CD14-positive monocyte (primary cell): ENCODE results near the gene PNLIPRP2. TPM values are rescaled to one million over a fixed set of nuclear protein-coding genes. Genes with fewer than 3 reads are reported as not detected.

ENCODE experiments used
- DNase-seq, 3 donors: peaks; one replicate each; pipeline ENCODE4 v3.0.0-alpha.2; 2011 to 2022
- H2AFZ ChIP-seq: 2 replicates; pipeline ENCODE4 v1.6.0; 2012; ENCODE audit warnings: mild to moderate bottlenecking, low read depth, low read length, inconsistent platforms; ENCODE audit not compliant: insufficient read depth, poor library complexity, severe bottlenecking
- H3K27ac ChIP-seq, 2 donors: 1 replicate in 1 of 2; 2 replicates in 1 of 2; pipeline ENCODE4 v1.5.1; 2012 to 2013; ENCODE audit warnings: low read length in 2 of 2, control low read depth in 1 of 2, inconsistent platforms in 1 of 2, low read depth in 1 of 2, mild to moderate bottlenecking in 1 of 2
- H3K27me3 ChIP-seq, 2 donors: one replicate each; pipeline versions ENCODE4 v1.6.0 to v1.6.1; 2011 to 2013; ENCODE audit warnings: low read length in 2 of 2; ENCODE audit not compliant: control insufficient read depth in 2 of 2, insufficient read depth in 2 of 2
- H3K36me3 ChIP-seq, 2 donors: replicated peaks in 1 of 2; 1 replicate in 1 of 2; 2 replicates in 1 of 2; pipeline versions ENCODE4 v1.5.1 to v1.6.1; 2012 to 2013; ENCODE audit warnings: low read length in 2 of 2, control low read depth in 1 of 2, inconsistent platforms in 1 of 2, mild to moderate bottlenecking in 1 of 2; ENCODE audit not compliant: insufficient read depth in 2 of 2, control insufficient read depth in 1 of 2
- H3K4me1 ChIP-seq, 2 donors: 1 replicate in 1 of 2; 2 replicates in 1 of 2; pipeline versions ENCODE4 v1.5.1 to v1.6.1; 2012 to 2013; ENCODE audit warnings: low read length in 2 of 2, control low read depth in 1 of 2, inconsistent platforms in 1 of 2, mild to moderate bottlenecking in 1 of 2, moderate library complexity in 1 of 2; ENCODE audit not compliant: insufficient read depth in 2 of 2, control insufficient read depth in 1 of 2
- H3K4me2 ChIP-seq: replicated peaks from 2 replicates; pipeline ENCODE3; 2012; ENCODE audit warnings: low read length, moderate library complexity, mild to moderate bottlenecking; ENCODE audit not compliant: poor library complexity, severe bottlenecking; ENCODE audit errors: extremely low read depth
- H3K4me3 ChIP-seq, 3 experiments: fragments of 200-600 bp in 1 of 3; sonication (generic) in 1 of 3; replicated peaks in 1 of 3; 1 replicate in 2 of 3; 2 replicates in 1 of 3; pipeline ENCODE4 v1.5.1; 2011 to 2013; ENCODE audit warnings: low read length in 3 of 3, mild to moderate bottlenecking in 3 of 3, control low read depth in 2 of 3, low read depth in 2 of 3, inconsistent platforms in 1 of 3, moderate library complexity in 1 of 3
- H3K79me2 ChIP-seq: 2 replicates; pipeline ENCODE4 v1.6.0; 2012; ENCODE audit warnings: mild to moderate bottlenecking, control low read depth, inconsistent platforms, low read length, moderate library complexity; ENCODE audit not compliant: insufficient read depth
- H3K9ac ChIP-seq: 2 replicates; pipeline ENCODE4 v1.6.0; 2017; ENCODE audit warnings: low read length, mild to moderate bottlenecking; ENCODE audit not compliant: insufficient read depth, poor library complexity, severe bottlenecking
- H3K9me3 ChIP-seq, 2 donors: replicated peaks in 1 of 2; 1 replicate in 1 of 2; 2 replicates in 1 of 2; pipeline versions ENCODE4 v1.5.1 to v1.6.1; 2012 to 2013; ENCODE audit warnings: low read length in 2 of 2, control low read depth in 1 of 2; ENCODE audit not compliant: control insufficient read depth in 1 of 2, insufficient read depth in 1 of 2
- H4K20me1 ChIP-seq: 2 replicates; pipeline ENCODE4 v1.6.0; 2012; ENCODE audit warnings: mild to moderate bottlenecking, low read length, control low read depth, moderate library complexity; ENCODE audit not compliant: insufficient read depth
- H3K27ac Mint-ChIP-seq, 7 donors: one replicate each; pipeline ENCODE4 v1.8.0; 2020; ENCODE audit warnings: mild to moderate bottlenecking in 7 of 7, mixed read lengths in 7 of 7, moderate library complexity in 6 of 7, inconsistent platforms in 2 of 7
- H3K27me3 Mint-ChIP-seq, 3 donors: one replicate each; pipeline ENCODE4 v1.8.0; 2021 to 2022; ENCODE audit warnings: low read depth in 3 of 3, mild to moderate bottlenecking in 3 of 3, mixed read lengths in 3 of 3, moderate library complexity in 3 of 3, inconsistent platforms in 1 of 3
- H3K36me3 Mint-ChIP-seq, 2 donors: one replicate each; pipeline ENCODE4 v1.8.0; 2020; ENCODE audit warnings: mixed read lengths in 2 of 2, inconsistent platforms in 1 of 2, mild to moderate bottlenecking in 1 of 2
- H3K4me1 Mint-ChIP-seq: one replicate; pipeline ENCODE4 v1.8.0; 2020; ENCODE audit warnings: mild to moderate bottlenecking, mixed read lengths
- H3K4me3 Mint-ChIP-seq, 2 donors: one replicate each; pipeline ENCODE4 v1.8.0; 2020; ENCODE audit warnings: mild to moderate bottlenecking in 2 of 2, mixed read lengths in 2 of 2, moderate library complexity in 1 of 2
- H3K9me3 Mint-ChIP-seq, 7 donors: one replicate each; pipeline ENCODE4 v1.8.0; 2020 to 2022; ENCODE audit warnings: mixed read lengths in 7 of 7, mild to moderate bottlenecking in 6 of 7, moderate library complexity in 6 of 7, inconsistent platforms in 2 of 7
- WGBS: methylation state at CpG from one replicate; pipeline ENCODE4 v1.1.5; 2013; ENCODE audit warnings: missing lambda C conversion rate; ENCODE audit not compliant: insufficient coverage; 5-methylcytosine and 5-hydroxymethylcytosine counted together
- intact Hi-C, 2 donors: fragments of 100-400 bp; cut with micrococcal nuclease; formaldehyde crosslinking; loops; one replicate each; pipeline versions ENCODE4 v1.15.0 to v1.15.1; 2023
- polyA plus RNA-seq, 3 donors: library from polyadenylated mRNA; depleted of rRNA in 1 of 3; unstranded in 2 of 3; stranded (reverse) in 1 of 3; fragments of 300-500 nt in 2 of 3; fragments of >200 nt in 1 of 3; fragmentation: Illumina TruSeq in 2 of 3; gene quantifications; 1 replicate in 2 of 3; 2 replicates in 1 of 3; pipeline ENCODE4 v1.2.3, GENCODE V29; 2012 to 2021
- TF ChIP-seq, protein P1 (sequence below): fragments of 200-600 bp; IDR thresholded peaks from one replicate; pipeline ENCODE4 v1.8.0; 2022; ENCODE audit warnings: antibody characterized with exemption, mild to moderate bottlenecking

Gene PNLIPRP2
- polyA plus RNA-seq, 3 donors = not detected

DNA sequence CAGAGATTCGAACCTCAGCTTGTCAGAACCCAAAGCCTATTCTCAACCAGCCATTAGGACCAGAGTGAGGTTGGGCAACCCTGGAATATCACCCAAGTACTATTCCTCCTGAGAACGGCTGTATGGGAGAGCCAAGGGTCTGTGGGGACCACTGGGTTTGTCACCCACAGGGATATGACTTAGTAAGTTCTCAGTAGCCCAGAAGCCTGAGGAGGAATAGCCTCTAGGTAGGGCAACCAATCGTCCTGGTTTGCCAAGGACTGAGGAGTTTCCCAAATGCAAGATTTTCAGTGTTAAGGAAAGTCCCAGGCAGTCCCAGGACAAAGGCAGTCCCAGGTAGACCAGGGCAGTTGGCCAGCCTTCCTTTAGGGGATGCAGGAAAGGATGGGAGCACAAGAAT, 46.7 kb downstream of the PNLIPRP2 start:
- H4K20me1 ChIP-seq = no peaks in the 10 kb centered on the region
- H3K4me1 Mint-ChIP-seq = no peaks in the 10 kb centered on the region
- WGBS = 84% methylated on average over 3 of the region's 3 CpGs
- no peak for DNase-seq
- peaks cover 0 to 9% of the 10 kb centered on the region in 2 donors for H3K27me3 ChIP-seq
- H3K36me3 ChIP-seq = no peaks in the 10 kb centered on the region
- TF ChIP-seq, protein P1, sequence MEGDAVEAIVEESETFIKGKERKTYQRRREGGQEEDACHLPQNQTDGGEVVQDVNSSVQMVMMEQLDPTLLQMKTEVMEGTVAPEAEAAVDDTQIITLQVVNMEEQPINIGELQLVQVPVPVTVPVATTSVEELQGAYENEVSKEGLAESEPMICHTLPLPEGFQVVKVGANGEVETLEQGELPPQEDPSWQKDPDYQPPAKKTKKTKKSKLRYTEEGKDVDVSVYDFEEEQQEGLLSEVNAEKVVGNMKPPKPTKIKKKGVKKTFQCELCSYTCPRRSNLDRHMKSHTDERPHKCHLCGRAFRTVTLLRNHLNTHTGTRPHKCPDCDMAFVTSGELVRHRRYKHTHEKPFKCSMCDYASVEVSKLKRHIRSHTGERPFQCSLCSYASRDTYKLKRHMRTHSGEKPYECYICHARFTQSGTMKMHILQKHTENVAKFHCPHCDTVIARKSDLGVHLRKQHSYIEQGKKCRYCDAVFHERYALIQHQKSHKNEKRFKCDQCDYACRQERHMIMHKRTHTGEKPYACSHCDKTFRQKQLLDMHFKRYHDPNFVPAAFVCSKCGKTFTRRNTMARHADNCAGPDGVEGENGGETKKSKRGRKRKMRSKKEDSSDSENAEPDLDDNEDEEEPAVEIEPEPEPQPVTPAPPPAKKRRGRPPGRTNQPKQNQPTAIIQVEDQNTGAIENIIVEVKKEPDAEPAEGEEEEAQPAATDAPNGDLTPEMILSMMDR = no peak
- H3K4me3 ChIP-seq = no peak overlapping the region
- H3K36me3 Mint-ChIP-seq = no peaks in the 10 kb centered on the region
- peaks cover 19 to 27% (median 20%) of the 10 kb centered on the region in 3 donors for H3K27me3 Mint-ChIP-seq
- intact Hi-C loops = no loop called here
- H3K9ac ChIP-seq = no peak overlapping the region
- no peak overlapping the region for H3K4me3 Mint-ChIP-seq
- no peak overlapping the region for H3K27ac ChIP-seq
- no peak overlapping the region for H3K4me2 ChIP-seq
- H3K79me2 ChIP-seq = no peaks in the 10 kb centered on the region
- peak overlapping the region in 1 of 7 donors; percentile 73 for H3K27ac Mint-ChIP-seq
- H3K9me3 ChIP-seq = no peaks in the 10 kb centered on the region
- peaks cover 0 to 3% (median 0%) of the 10 kb centered on the region in 7 donors for H3K9me3 Mint-ChIP-seq
- no peak overlapping the region for H2AFZ ChIP-seq
- H3K4me1 ChIP-seq = no peaks in the 10 kb centered on the region

DNA sequence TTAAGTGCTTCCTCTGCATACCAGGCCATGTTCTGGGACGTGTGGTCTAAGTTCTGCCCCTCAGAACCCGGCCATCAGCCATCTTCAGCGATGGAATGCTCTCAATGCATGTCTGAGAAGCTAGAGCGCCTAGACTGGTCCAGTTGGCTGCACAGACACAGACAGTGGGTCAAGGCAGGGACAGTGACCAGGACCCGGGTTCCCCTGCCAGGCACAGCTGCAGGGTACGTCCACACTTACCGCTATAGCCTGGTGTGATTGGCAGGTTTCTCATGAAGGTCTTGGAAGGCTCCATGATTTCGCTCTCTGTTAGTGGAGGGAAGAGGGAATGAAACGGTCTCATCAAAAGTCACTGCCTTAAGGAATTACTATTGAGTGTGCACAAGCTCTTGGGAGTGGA, 47.3 kb downstream of the PNLIPRP2 start:
- Histone ChIP-seq H4K20me1 (no peaks in the 10 kb centered on the region), H3K9ac (no peak overlapping the region), H2AFZ (no peak overlapping the region), H3K36me3 (no peaks in the 10 kb centered on the region), H3K79me2 (no peaks in the 10 kb centered on the region), H3K27me3 (peaks cover 0 to 9% of the 10 kb centered on the region in 2 donors), H3K4me1 (no peaks in the 10 kb centered on the region), H3K4me3 (no peak overlapping the region), H3K27ac (no peak overlapping the region), H3K4me2 (no peak overlapping the region), H3K9me3 (no peaks in the 10 kb centered on the region)
- Mint-ChIP-seq H3K27me3 (peaks cover 18 to 27% (median 19%) of the 10 kb centered on the region in 3 donors), H3K27ac (no peak overlapping the region), H3K36me3 (no peaks in the 10 kb centered on the region), H3K4me3 (no peak overlapping the region), H3K9me3 (peaks cover 0 to 3% (median 0%) of the 10 kb centered on the region in 7 donors), H3K4me1 (no peaks in the 10 kb centered on the region)
- WGBS = 94% methylated on average over 8 of the region's 9 CpGs
- no peak for DNase-seq
- TF ChIP-seq, protein P1 = no peak
- intact Hi-C loops = no loop called here
